Tibial nerve (tissue), 4 donors: ENCODE results near the gene C1QTNF6.

ENCODE experiments used
- EP300 ChIP-seq, 2 donors: sonication (generic); formaldehyde crosslinking; IDR thresholded peaks; one replicate each; pipeline ENCODE4 v1.6.1; 2017; ENCODE audit warnings: antibody characterized with exemption in 2 of 2, mild to moderate bottlenecking in 1 of 2
- TF ChIP-seq, protein P1 (sequence below), 5 experiments: fragments of 200-600 bp in 3 of 5; fragments of 450-650 bp in 2 of 5; sonication (generic) in 3 of 5; IDR thresholded peaks; one replicate each; pipeline ENCODE4 v1.5.1; 2016 to 2019; ENCODE audit warnings: antibody characterized with exemption in 5 of 5, mild to moderate bottlenecking in 3 of 5, moderate library complexity in 2 of 5

DNA sequence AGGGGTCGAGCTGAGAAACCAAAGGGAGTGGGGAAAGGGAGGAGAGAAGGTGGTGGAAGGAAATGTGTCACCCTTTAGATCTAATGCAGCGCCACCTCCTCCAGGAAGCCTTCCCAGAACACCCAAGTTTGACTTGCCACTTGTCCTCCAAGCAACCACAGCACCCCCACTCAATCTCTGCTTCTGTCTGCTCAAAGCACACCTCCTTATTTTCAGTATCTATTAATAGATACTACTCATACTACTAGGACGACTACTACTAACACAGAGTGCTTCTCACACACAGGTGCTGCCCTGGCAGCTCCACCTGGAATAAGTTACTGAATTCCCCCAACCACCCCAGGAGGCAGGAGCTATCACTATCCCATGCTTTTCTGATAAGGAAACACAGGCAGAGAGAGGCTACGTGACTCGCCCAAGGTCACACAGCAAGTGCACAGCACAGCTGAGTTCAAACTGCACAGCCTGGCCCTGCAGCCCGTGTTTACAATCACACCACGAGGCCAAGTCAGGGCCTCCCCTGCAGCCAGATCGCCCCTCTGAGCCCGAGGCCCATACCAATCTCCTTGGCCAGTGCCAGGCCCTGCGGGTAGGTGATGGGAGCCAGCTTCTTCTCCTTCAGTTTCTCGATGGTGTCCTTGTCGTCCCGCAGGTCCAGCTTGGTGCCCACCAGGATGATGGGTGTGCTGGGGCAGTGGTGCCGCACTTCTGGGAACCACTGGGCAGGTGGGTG is 42.8 kb upstream of the C1QTNF6 start:
- TF ChIP-seq, protein P1, sequence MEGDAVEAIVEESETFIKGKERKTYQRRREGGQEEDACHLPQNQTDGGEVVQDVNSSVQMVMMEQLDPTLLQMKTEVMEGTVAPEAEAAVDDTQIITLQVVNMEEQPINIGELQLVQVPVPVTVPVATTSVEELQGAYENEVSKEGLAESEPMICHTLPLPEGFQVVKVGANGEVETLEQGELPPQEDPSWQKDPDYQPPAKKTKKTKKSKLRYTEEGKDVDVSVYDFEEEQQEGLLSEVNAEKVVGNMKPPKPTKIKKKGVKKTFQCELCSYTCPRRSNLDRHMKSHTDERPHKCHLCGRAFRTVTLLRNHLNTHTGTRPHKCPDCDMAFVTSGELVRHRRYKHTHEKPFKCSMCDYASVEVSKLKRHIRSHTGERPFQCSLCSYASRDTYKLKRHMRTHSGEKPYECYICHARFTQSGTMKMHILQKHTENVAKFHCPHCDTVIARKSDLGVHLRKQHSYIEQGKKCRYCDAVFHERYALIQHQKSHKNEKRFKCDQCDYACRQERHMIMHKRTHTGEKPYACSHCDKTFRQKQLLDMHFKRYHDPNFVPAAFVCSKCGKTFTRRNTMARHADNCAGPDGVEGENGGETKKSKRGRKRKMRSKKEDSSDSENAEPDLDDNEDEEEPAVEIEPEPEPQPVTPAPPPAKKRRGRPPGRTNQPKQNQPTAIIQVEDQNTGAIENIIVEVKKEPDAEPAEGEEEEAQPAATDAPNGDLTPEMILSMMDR (IDR thresholded peaks at IDR 0.05): no peak
- TF ChIP-seq EP300 (IDR thresholded peaks at IDR 0.05): no peak
